SU-DHL-6 (cell line): ENCODE data around the gene FADS1.

Experiments used
- H2AFZ ChIP-seq: fragments of 200-600 bp; sonication (generic); 2 replicates; pipeline ENCODE4 v1.6.1; 2014; ENCODE audit warnings: low read depth, mild to moderate bottlenecking, moderate library complexity, mixed read lengths, antibody characterized with exemption, low read length; ENCODE audit not compliant: severe bottlenecking
- H3F3A ChIP-seq: fragments of 200-600 bp; shearing (Covaris generic); 2 replicates; pipeline ENCODE4 v1.6.0; 2016; ENCODE audit warnings: antibody characterized with exemption, mild to moderate bottlenecking; ENCODE audit not compliant: insufficient read depth
- H3K27ac ChIP-seq: fragments of 200-600 bp; sonication (generic); 2 replicates; pipeline ENCODE4 v1.5.1; 2016; ENCODE audit warnings: low read depth, mild to moderate bottlenecking, low read length, moderate library complexity, mixed read lengths
- H3K27me3 ChIP-seq: fragments of 200-600 bp; sonication (generic), shearing (Covaris generic); 2 replicates; pipeline ENCODE4 v1.6.0; 2014; ENCODE audit warnings: mild to moderate bottlenecking, low read length
- H3K36me3 ChIP-seq: fragments of 200-600 bp; sonication (generic); 2 replicates; pipeline ENCODE4 v1.6.1; 2014; ENCODE audit warnings: mild to moderate bottlenecking, low read length, mixed read lengths
- H3K4me2 ChIP-seq: fragments of 300-600, 200-600 bp; shearing (Covaris generic), sonication (generic); 2 replicates; pipeline ENCODE4 v1.6.0; 2014; ENCODE audit warnings: low read length, low read depth, mild to moderate bottlenecking; ENCODE audit not compliant: poor library complexity, severe bottlenecking
- H3K4me3 ChIP-seq: fragments of 200-600 bp; sonication (generic); 2 replicates; pipeline ENCODE4 v1.5.1; 2014; ENCODE audit warnings: antibody characterized with exemption, low read length, mild to moderate bottlenecking, mixed read lengths; ENCODE audit not compliant: insufficient read depth, poor library complexity, severe bottlenecking
- H3K79me2 ChIP-seq: fragments of 200-600 bp; sonication (generic); 2 replicates; pipeline ENCODE4 v1.6.1; 2014; ENCODE audit warnings: mild to moderate bottlenecking, low read length, moderate library complexity; ENCODE audit not compliant: insufficient read depth
- H3K9ac ChIP-seq: fragments of 200-600 bp; sonication (generic); 2 replicates; pipeline ENCODE4 v1.7.0; 2014; ENCODE audit warnings: mild to moderate bottlenecking, low read length
- H3K9me2 ChIP-seq: fragments of 200-600 bp; sonication (generic); replicated peaks from 2 replicates; pipeline ENCODE4 v1.6.1; 2014; ENCODE audit warnings: low read length; ENCODE audit not compliant: insufficient read depth
- H3K9me3 ChIP-seq: fragments of 200-600 bp; sonication (generic); 2 replicates; pipeline ENCODE4 v1.6.1; 2014; ENCODE audit warnings: low read length, mixed read lengths; ENCODE audit not compliant: insufficient read depth
- H4K20me1 ChIP-seq: fragments of 200-600 bp; sonication (generic); 2 replicates; pipeline ENCODE4 v1.6.1; 2014; ENCODE audit warnings: low read depth, mild to moderate bottlenecking, antibody characterized with exemption, low read length, moderate library complexity, mixed read lengths
- CTCF ChIP-seq: fragments of 200-600 bp; sonication (generic); IDR thresholded peaks from one replicate; pipeline ENCODE4 v1.5.1; 2017; ENCODE audit warnings: antibody characterized with exemption, mild to moderate bottlenecking, low read length, moderate library complexity; ENCODE audit not compliant: insufficient read depth, poor library complexity, severe bottlenecking
- EZH2phosphoT487 ChIP-seq: fragments of 200-600 bp; sonication (generic), shearing (Covaris generic); conservative IDR thresholded peaks from 2 replicates; pipeline ENCODE4 v1.6.1; 2018; ENCODE audit warnings: mild to moderate bottlenecking, antibody characterized with exemption, low read length, moderate library complexity, mixed read lengths

The FADS1 gene

GRCh38 chr11:61769946-61770683 is 46.7 kb downstream of the FADS1 start:
- TF ChIP-seq EZH2phosphoT487 (no peak), CTCF (no peak)
- no peak overlapping the region for H3K4me2 ChIP-seq
- no peaks in the 10 kb centered on the region for H3K9me2 ChIP-seq
- no peaks in the 10 kb centered on the region for H3F3A ChIP-seq
- H3K36me3 ChIP-seq: no peaks in the 10 kb centered on the region
- no peaks in the 10 kb centered on the region for H3K27me3 ChIP-seq
- no peaks in the 10 kb centered on the region for H4K20me1 ChIP-seq
- H3K9ac ChIP-seq: no peak overlapping the region
- H3K27ac ChIP-seq: no peak overlapping the region
- H3K4me3 ChIP-seq: no peak overlapping the region
- H3K79me2 ChIP-seq: no peaks in the 10 kb centered on the region
- no peak overlapping the region for H2AFZ ChIP-seq
- H3K9me3 ChIP-seq: no peaks in the 10 kb centered on the region

- no peak overlapping the region for H3K9ac ChIP-seq
- H3K4me3 ChIP-seq: no peak overlapping the region
- TF ChIP-seq EZH2phosphoT487 (no peak), CTCF (no peak)
- H3K79me2 ChIP-seq: no peaks in the 10 kb centered on the region
- no peaks in the 10 kb centered on the region for H3K9me2 ChIP-seq
- H4K20me1 ChIP-seq: no peaks in the 10 kb centered on the region
- no peak overlapping the region for H3K27ac ChIP-seq
- no peaks in the 10 kb centered on the region for H3K9me3 ChIP-seq
- H3K27me3 ChIP-seq: no peaks in the 10 kb centered on the region
- H3K36me3 ChIP-seq: no peaks in the 10 kb centered on the region
- H3F3A ChIP-seq: no peaks in the 10 kb centered on the region
- H3K4me2 ChIP-seq: no peak overlapping the region
- no peak overlapping the region for H2AFZ ChIP-seq
Measured at GRCh38 chr11:61769169-61769920, 47.5 kb downstream of the FADS1 start.

- Histone ChIP-seq H3K27ac (no peak overlapping the region), H3K27me3 (no peaks in the 10 kb centered on the region), H3F3A (no peaks in the 10 kb centered on the region), H3K9me2 (no peaks in the 10 kb centered on the region), H3K4me3 (no peak overlapping the region), H3K4me2 (no peak overlapping the region), H4K20me1 (no peaks in the 10 kb centered on the region), H3K79me2 (no peaks in the 10 kb centered on the region), H3K9ac (no peak overlapping the region), H3K9me3 (no peaks in the 10 kb centered on the region), H3K36me3 (no peaks in the 10 kb centered on the region), H2AFZ (no peak overlapping the region)
- no peak for TF ChIP-seq EZH2phosphoT487
- TF ChIP-seq CTCF: no peak
Measured at GRCh38 chr11:61768376-61769076, 48.3 kb downstream of the FADS1 start.
